ENCODE data around the gene LCNL1.
A peak's percentile ranks its signal among the peaks of the same experiment; 100 is the strongest.

The LCNL1 gene

DNA sequence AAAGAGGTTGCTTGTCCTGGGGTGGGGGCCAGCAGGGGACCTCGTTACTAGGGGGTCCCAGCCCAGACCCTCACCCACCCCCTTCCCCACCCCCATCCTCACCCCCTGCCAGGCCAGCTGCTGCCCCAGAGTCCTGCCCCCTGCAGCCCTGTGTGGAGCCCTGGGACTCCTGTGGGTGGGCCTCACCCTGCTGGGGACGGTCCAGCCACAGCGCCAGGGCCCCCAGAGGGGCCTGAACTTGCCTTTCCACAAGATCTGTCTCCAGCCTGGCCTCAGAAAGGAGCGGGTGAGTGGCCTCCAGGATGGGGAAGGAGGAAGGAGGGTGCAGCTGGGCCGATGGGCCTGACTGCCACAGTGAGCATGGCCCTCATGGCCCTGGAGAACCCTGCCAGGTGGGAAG, 13.0 kb upstream of the LCNL1 start:
- no peaks in the 10 kb centered on the region for H3K9me3 ChIP-seq (ENCODE audit: severe bottlenecking)
- no peak overlapping the region for H3K4me3 ChIP-seq (ENCODE audit: low read depth, low read length)
- H3K27me3 ChIP-seq (ENCODE audit: insufficient read depth, low read depth, severe bottlenecking) = no peaks in the 10 kb centered on the region
- H3K36me3 ChIP-seq = no peaks in the 10 kb centered on the region
- TF ChIP-seq, protein P1, sequence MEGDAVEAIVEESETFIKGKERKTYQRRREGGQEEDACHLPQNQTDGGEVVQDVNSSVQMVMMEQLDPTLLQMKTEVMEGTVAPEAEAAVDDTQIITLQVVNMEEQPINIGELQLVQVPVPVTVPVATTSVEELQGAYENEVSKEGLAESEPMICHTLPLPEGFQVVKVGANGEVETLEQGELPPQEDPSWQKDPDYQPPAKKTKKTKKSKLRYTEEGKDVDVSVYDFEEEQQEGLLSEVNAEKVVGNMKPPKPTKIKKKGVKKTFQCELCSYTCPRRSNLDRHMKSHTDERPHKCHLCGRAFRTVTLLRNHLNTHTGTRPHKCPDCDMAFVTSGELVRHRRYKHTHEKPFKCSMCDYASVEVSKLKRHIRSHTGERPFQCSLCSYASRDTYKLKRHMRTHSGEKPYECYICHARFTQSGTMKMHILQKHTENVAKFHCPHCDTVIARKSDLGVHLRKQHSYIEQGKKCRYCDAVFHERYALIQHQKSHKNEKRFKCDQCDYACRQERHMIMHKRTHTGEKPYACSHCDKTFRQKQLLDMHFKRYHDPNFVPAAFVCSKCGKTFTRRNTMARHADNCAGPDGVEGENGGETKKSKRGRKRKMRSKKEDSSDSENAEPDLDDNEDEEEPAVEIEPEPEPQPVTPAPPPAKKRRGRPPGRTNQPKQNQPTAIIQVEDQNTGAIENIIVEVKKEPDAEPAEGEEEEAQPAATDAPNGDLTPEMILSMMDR (IDR thresholded peaks at IDR 0.05; ENCODE audit: low read depth, low read length) = no peak
- no peak overlapping the region for H3K27ac ChIP-seq
- no peak for DNase-seq

DNA sequence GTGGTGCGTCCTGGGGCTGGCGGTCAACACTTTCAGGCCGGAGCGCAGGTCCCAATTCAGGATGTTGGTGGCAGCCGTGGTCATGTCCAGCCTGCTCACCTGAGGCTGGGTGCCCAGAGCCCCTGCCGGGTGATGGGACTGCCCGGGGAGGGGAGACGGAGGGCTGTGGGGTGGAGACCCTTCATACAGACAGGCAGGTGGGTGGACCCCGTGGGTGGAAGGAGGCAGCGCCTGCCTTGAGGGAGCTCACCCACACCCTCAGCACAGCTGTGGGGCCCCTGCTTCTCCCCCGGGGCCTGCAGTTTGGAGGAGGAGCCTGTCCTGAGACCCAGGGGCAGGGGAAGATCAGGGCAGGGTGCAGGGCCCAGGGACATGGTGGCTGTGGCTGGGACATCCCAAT, 12.4 kb upstream of the LCNL1 start:
- TF ChIP-seq, protein P1 (IDR thresholded peaks at IDR 0.05; ENCODE audit: low read depth, low read length) = no peak
- Histone ChIP-seq H3K27me3 (ENCODE audit: insufficient read depth, low read depth, severe bottlenecking) (no peaks in the 10 kb centered on the region), H3K36me3 (no peaks in the 10 kb centered on the region), H3K4me3 (ENCODE audit: low read depth, low read length) (no peak overlapping the region), H3K9me3 (ENCODE audit: severe bottlenecking) (no peaks in the 10 kb centered on the region), H3K27ac (no peak overlapping the region)
- DNase-seq = no peak

DNA sequence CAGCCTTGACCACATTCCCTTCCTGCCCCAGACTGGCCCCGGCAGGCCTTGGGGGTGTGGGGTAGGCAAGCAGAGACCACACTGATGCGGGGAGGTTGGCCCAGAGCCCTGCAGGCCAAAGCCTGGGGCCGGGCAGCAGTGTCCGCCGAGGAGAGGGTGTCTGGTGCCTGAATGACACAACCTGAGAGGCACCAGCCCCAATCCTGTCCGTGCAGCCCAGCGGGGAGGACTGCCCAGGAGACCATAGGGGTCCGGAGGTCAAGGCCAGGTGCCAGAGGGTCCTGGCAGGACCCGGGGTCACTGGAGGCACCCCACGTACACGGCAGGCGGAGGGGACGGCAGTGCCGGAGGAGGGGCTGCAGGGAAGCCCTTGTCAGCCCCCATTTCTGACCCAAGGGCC, 11.0 kb upstream of the LCNL1 start:
- H3K4me3 ChIP-seq (ENCODE audit: low read depth, low read length) = no peak overlapping the region
- DNase-seq = no peak
- no peaks in the 10 kb centered on the region for H3K9me3 ChIP-seq (ENCODE audit: severe bottlenecking)
- no peaks in the 10 kb centered on the region for H3K27me3 ChIP-seq (ENCODE audit: insufficient read depth, low read depth, severe bottlenecking)
- no peaks in the 10 kb centered on the region for H3K36me3 ChIP-seq
- TF ChIP-seq, protein P1 (IDR thresholded peaks at IDR 0.05; ENCODE audit: low read depth, low read length) = no peak
- no peak overlapping the region for H3K27ac ChIP-seq

DNA sequence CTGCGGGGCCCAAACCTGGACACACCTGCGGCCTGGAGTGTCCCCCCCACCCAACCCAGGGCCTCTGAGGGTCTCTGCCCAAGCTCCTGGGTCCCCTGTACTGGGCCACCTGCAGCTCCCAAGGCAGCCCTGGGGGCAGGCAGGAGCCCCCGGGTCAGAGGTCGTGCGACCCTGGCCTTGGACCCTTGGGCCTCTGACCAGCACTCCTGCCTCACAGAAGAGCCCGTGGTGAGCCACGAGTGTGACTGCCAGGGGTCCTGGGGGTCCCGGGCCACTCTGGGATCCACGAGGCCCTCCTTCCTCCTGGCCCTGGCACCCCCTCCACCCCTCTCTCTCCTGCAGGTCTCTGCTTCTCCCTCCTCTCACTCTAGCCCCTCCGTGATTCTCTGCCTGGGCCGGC, 10.5 kb upstream of the LCNL1 start:
- Histone ChIP-seq H3K9me3 (ENCODE audit: severe bottlenecking) (no peaks in the 10 kb centered on the region), H3K27ac (no peak overlapping the region), H3K4me3 (ENCODE audit: low read depth, low read length) (no peak overlapping the region), H3K27me3 (ENCODE audit: insufficient read depth, low read depth, severe bottlenecking) (no peaks in the 10 kb centered on the region), H3K36me3 (no peaks in the 10 kb centered on the region)
- TF ChIP-seq, protein P1 (IDR thresholded peaks at IDR 0.05; ENCODE audit: low read depth, low read length) = no peak
- no peak for DNase-seq

DNA sequence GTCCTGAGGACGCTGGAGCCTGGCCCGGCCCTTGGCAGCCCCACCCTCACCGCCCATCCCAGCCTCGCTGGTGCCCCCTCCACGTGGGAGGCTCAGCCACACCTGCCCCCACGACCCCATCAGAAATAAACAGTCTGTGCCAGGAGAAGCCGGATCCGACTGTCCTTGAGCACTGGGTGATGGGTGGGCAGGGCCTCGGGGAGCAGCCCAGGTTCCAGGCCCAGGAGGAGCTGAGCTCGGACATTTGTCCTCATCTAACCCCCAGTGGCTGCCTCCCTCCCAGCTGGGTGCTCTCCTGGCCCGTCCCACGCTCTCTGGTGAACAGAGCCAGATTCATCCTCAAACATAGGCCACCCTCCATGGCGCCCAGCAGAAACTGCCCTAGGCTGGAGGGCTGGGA, 10.1 kb upstream of the LCNL1 start:
- peak; percentile 56 for DNase-seq
- Histone ChIP-seq H3K27ac (no peak overlapping the region), H3K27me3 (ENCODE audit: insufficient read depth, low read depth, severe bottlenecking) (no peaks in the 10 kb centered on the region), H3K9me3 (ENCODE audit: severe bottlenecking) (no peaks in the 10 kb centered on the region), H3K36me3 (no peaks in the 10 kb centered on the region), H3K4me3 (ENCODE audit: low read depth, low read length) (no peak overlapping the region)
- TF ChIP-seq, protein P1 (IDR thresholded peaks at IDR 0.05; ENCODE audit: low read depth, low read length) = no peak

All from WERI-Rb-1 (cell line).